HepG2 (cell line): ENCODE data around the gene B4GALT5. TPM values are rescaled to one million over a fixed set of nuclear protein-coding genes. Genes with fewer than 3 reads are reported as not detected.

Source experiments
- ATAC-seq: fragments of 200-7000 bp; cut with Tn5 transposase; 3 replicates; pipeline ENCODE4 v1.9.1; 2020; ENCODE audit warnings: mild to moderate bottlenecking, moderate library complexity
- BruUV-seq: library from RNA; stranded (reverse); fragments of 400-500 nt; replicated peaks from 2 replicates; lab custom pipeline; 2021; lab: Mats Ljungman, UMichigan
- CTCF ChIA-PET: fragments of 300-600 bp; formaldehyde crosslinking; extraction: SDS; loops from one replicate; lab custom pipeline; 2021; ENCODE audit warnings: low total read pairs, inconsistent platforms, low intra/inter-chr PET ratio; lab: Yijun Ruan, JAX
- POLR2A ChIA-PET: fragments of 350-600 bp; sonication (Branson Sonifier 250); formaldehyde crosslinking; loops from one replicate; lab custom pipeline; 2020; ENCODE audit warnings: antibody characterized with exemption, inconsistent platforms; lab: Yijun Ruan, JAX
- DNase-seq: peaks from one replicate; pipeline ENCODE4 v3.0.0-alpha.2; 2015; ENCODE audit warnings: low spot score
- FAIRE-seq: peaks from 3 replicates; lab custom pipeline; 2011; peaks lifted over from hg19 to GRCh38; lab: Jason Lieb, UNC
- H2AFZ ChIP-seq: one replicate; pipeline ENCODE4 v1.6.1; 2011; ENCODE audit warnings: low read length, inconsistent platforms
- H3K27ac ChIP-seq: fragments of 300-600 bp; 3 replicates; pipeline ENCODE4 v1.8.0; 2011; ENCODE audit warnings: mixed run types, mild to moderate bottlenecking, mixed read lengths, low read length, inconsistent platforms; ENCODE audit not compliant: insufficient read depth; ENCODE audit errors: extremely low read length
- H3K27me3 ChIP-seq, 2 experiments: fragments of 200-600 bp in 1 of 2; 2 replicates in 1 of 2; 3 replicates in 1 of 2; pipeline versions ENCODE4 v1.6.0 to v1.8.0; 2011; ENCODE audit warnings: low read length in 2 of 2, mild to moderate bottlenecking in 2 of 2, moderate library complexity in 2 of 2, inconsistent platforms in 1 of 2; ENCODE audit not compliant: insufficient read depth in 2 of 2, control insufficient read depth in 1 of 2
- H3K36me3 ChIP-seq, 2 experiments: fragments of 200-600 bp in 1 of 2; replicated peaks in 1 of 2; 2 replicates in 1 of 2; 3 replicates in 1 of 2; pipeline versions ENCODE4 v1.5.1 to v1.8.0; 2011; ENCODE audit warnings: low read length in 2 of 2, inconsistent platforms in 1 of 2; ENCODE audit not compliant: insufficient read depth in 2 of 2, control insufficient read depth in 1 of 2
- H3K4me1 ChIP-seq: 2 replicates; pipeline ENCODE4 v1.5.1; 2012; ENCODE audit warnings: low read length, inconsistent platforms; ENCODE audit not compliant: insufficient read depth
- H3K4me2 ChIP-seq: 2 replicates; pipeline ENCODE4 v1.6.0; 2011; ENCODE audit warnings: low read depth, low read length, inconsistent platforms
- H3K4me3 ChIP-seq, 3 experiments: fragments of 200-600 bp in 1 of 3; sonication (generic), shearing (Covaris generic) in 1 of 3; replicated peaks in 1 of 3; 2 replicates each; pipeline ENCODE4 v1.5.1; 2011 to 2016; ENCODE audit warnings: low read length in 3 of 3, inconsistent platforms in 2 of 3, low read depth in 2 of 3, mild to moderate bottlenecking in 2 of 3, control low read depth in 1 of 3, mixed read lengths in 1 of 3; ENCODE audit not compliant: insufficient read depth in 1 of 3
- H3K79me2 ChIP-seq: one replicate; pipeline ENCODE4 v1.6.1; 2011; ENCODE audit warnings: low read length, inconsistent platforms; ENCODE audit not compliant: insufficient read depth
- H3K9ac ChIP-seq: 2 replicates; pipeline ENCODE4 v1.6.0; 2011; ENCODE audit warnings: mild to moderate bottlenecking, low read depth, low read length, inconsistent platforms; ENCODE audit not compliant: insufficient read depth
- H3K9me3 ChIP-seq: 2 replicates; pipeline ENCODE4 v1.5.1; 2012; ENCODE audit warnings: mild to moderate bottlenecking, low read length
- H4K20me1 ChIP-seq: 2 replicates; pipeline ENCODE4 v1.6.0; 2011; ENCODE audit warnings: inconsistent platforms, mild to moderate bottlenecking, low read length, moderate library complexity; ENCODE audit not compliant: insufficient read depth
- ARNT ChIP-seq: fragments of 450-650 bp; IDR thresholded peaks from 2 replicates; pipeline ENCODE4 v1.6.1; 2017
- CHD2 ChIP-seq: IDR thresholded peaks from 2 replicates; pipeline ENCODE4 v1.6.1; 2011; ENCODE audit warnings: low read depth, low read length, improper control_type of control experiment
- ETV6 ChIP-seq: sonication (generic); formaldehyde crosslinking; conservative IDR thresholded peaks from 2 replicates; pipeline ENCODE4 v1.4.0; 2020; ENCODE audit warnings: missing genetic modification reagents
- MIER3 ChIP-seq: IDR thresholded peaks from 2 replicates; pipeline ENCODE4 v1.6.1; 2016; ENCODE audit warnings: missing compliant biosample characterization, borderline replicate concordance
- MXD3 ChIP-seq: IDR thresholded peaks from 2 replicates; pipeline ENCODE4 v1.6.1; 2016; ENCODE audit warnings: mild to moderate bottlenecking, missing biosample characterization, missing genetic modification reagents
- RFX3 ChIP-seq: IDR thresholded peaks from 2 replicates; pipeline ENCODE4 v1.6.1; 2016; ENCODE audit warnings: missing biosample characterization, missing genetic modification reagents
- TCF12 ChIP-seq, 2 experiments: fragments of 450-650 bp in 1 of 2; sonication (generic) in 1 of 2; formaldehyde crosslinking in 1 of 2; IDR thresholded peaks; 2 replicates each; pipeline versions ENCODE4 v1.6.1 to v1.8.0; 2017 to 2022; ENCODE audit warnings: antibody characterized with exemption in 1 of 2, mild to moderate bottlenecking in 1 of 2, missing genetic modification reagents in 1 of 2, moderate library complexity in 1 of 2
- XRCC5 ChIP-seq: fragments of 200-400 bp; formaldehyde crosslinking; optimal IDR thresholded peaks from 2 replicates; pipeline ENCODE3; 2017; ENCODE audit warnings: mild to moderate bottlenecking, low read length
- ZHX1 ChIP-seq: sonication (generic); formaldehyde crosslinking; IDR thresholded peaks from 2 replicates; pipeline ENCODE4 v1.8.1; 2022; ENCODE audit warnings: low read depth, mild to moderate bottlenecking, missing genetic modification reagents
- ZNF138 ChIP-seq: sonication (generic); formaldehyde crosslinking; IDR thresholded peaks from 2 replicates; pipeline ENCODE4 v1.5.0; 2020; ENCODE audit warnings: mild to moderate bottlenecking, low read depth, missing genetic modification reagents
- ZNF251 ChIP-seq: sonication (generic); formaldehyde crosslinking; IDR thresholded peaks from 2 replicates; pipeline ENCODE4 v1.9.0; 2021; ENCODE audit warnings: mild to moderate bottlenecking, missing genetic modification reagents
- ZNF3 ChIP-seq: IDR thresholded peaks from 2 replicates; pipeline ENCODE4 v1.7.0; 2017; ENCODE audit warnings: inconsistent platforms
- WGBS: methylation state at CpG from one replicate; pipeline ENCODE4 v1.1.6; 2017; ENCODE audit warnings: low lambda C conversion rate; 5-methylcytosine and 5-hydroxymethylcytosine counted together
- in situ Hi-C: cut with HindIII; loops from 2 replicates; pipeline ENCODE4 v1.10.0; 2017; ENCODE audit warnings: low pct_unique_long_range_greater_than_20kb; ENCODE audit not compliant: extremely low pct_ligation_motif_present
- intact Hi-C: fragments of 100-400 bp; cut with micrococcal nuclease; formaldehyde crosslinking; loops from one replicate; pipeline ENCODE4 v1.10.0; 2022; ENCODE audit not compliant: unreplicated experiment
- polyA plus RNA-seq, 8 experiments: library from polyadenylated mRNA; depleted of rRNA in 3 of 8; stranded (reverse) in 7 of 8; unstranded in 1 of 8; fragments of >200 nt; fragmentation: Illumina TruSeq in 4 of 8; extraction: Trizol in 4 of 8; gene quantifications; 2 replicates each; pipeline versions ENCODE4 v1.2.1 to v1.2.3, GENCODE V29; 2011 to 2016; ENCODE audit warnings: low read depth in 4 of 8, missing spikeins in 1 of 8, mixed read lengths in 1 of 8; ENCODE audit not compliant: insufficient read depth in 1 of 8
- total RNA-seq, 5 experiments: library from RNA; depleted of rRNA; stranded (reverse); fragments of >200 nt; fragmentation: Illumina TruSeq; extraction: Trizol; gene quantifications; 2 replicates each; pipeline ENCODE4 v1.2.3, GENCODE V29; 2016; ENCODE audit warnings: low read depth in 1 of 5
- TF ChIP-seq, protein P1 (sequence below): sonication (generic); formaldehyde crosslinking; IDR thresholded peaks from 2 replicates; pipeline ENCODE4 v1.4.0; 2020; ENCODE audit warnings: mild to moderate bottlenecking, low read depth, missing genetic modification reagents
- TF ChIP-seq, protein P2 (sequence below): sonication (generic); formaldehyde crosslinking; IDR thresholded peaks from 2 replicates; pipeline ENCODE4 v1.4.0; 2020; ENCODE audit warnings: low read depth, mild to moderate bottlenecking, missing genetic modification reagents
- TF ChIP-seq, protein P3 (sequence below): sonication (generic); formaldehyde crosslinking; IDR thresholded peaks from 2 replicates; pipeline ENCODE4 v1.4.0; 2020; ENCODE audit warnings: mild to moderate bottlenecking, missing genetic modification reagents

B4GALT5 gene
- total and polyA plus RNA-seq, 2 of the 13 experiments (the other 11 are each of a cell fraction or from before 2014, with no cell fraction given), result 27.3 to 30.9 TPM

- H3K9me3 ChIP-seq, result no peaks in the 10 kb centered on the region
- no peak overlapping the region for H2AFZ ChIP-seq
- WGBS, result 42% methylated on average over 12 of the region's 12 CpGs
- intact Hi-C loops, result no loop called here
- FAIRE-seq (no peak), ATAC-seq (0 out of 3 replicates have a peak, but pooled peaks have one; percentile 6), DNase-seq (no peak)
- no peak overlapping the region for H3K9ac ChIP-seq
- ChIA-PET CTCF (no interaction called here), POLR2A (no interaction called here)
- no peaks in the 10 kb centered on the region for H4K20me1 ChIP-seq
- no peak overlapping the region for H3K27ac ChIP-seq
- H3K36me3 ChIP-seq, result no peaks in the 10 kb centered on the region
- no TSS peak for BruUV-seq
- no peak overlapping the region for H3K4me3 ChIP-seq
- no peaks in the 10 kb centered on the region for H3K79me2 ChIP-seq
- peaks cover 39% of the 10 kb centered on the region for H3K4me1 ChIP-seq
- in situ Hi-C loops, result no loop called here
- H3K4me2 ChIP-seq, result peak overlapping the region; percentile 10; the same call in 1 of the 2 replicates
- peaks cover 0 to 6% of the 10 kb centered on the region in 2 experiments; a peak in 1 of 5 replicates for H3K27me3 ChIP-seq
- TF ChIP-seq, protein P1, sequence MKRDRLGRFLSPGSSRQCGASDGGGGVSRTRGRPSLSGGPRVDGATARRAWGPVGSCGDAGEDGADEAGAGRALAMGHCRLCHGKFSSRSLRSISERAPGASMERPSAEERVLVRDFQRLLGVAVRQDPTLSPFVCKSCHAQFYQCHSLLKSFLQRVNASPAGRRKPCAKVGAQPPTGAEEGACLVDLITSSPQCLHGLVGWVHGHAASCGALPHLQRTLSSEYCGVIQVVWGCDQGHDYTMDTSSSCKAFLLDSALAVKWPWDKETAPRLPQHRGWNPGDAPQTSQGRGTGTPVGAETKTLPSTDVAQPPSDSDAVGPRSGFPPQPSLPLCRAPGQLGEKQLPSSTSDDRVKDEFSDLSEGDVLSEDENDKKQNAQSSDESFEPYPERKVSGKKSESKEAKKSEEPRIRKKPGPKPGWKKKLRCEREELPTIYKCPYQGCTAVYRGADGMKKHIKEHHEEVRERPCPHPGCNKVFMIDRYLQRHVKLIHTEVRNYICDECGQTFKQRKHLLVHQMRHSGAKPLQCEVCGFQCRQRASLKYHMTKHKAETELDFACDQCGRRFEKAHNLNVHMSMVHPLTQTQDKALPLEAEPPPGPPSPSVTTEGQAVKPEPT (CRISPR knock-in tag), result no peak
- TF ChIP-seq, protein P2, sequence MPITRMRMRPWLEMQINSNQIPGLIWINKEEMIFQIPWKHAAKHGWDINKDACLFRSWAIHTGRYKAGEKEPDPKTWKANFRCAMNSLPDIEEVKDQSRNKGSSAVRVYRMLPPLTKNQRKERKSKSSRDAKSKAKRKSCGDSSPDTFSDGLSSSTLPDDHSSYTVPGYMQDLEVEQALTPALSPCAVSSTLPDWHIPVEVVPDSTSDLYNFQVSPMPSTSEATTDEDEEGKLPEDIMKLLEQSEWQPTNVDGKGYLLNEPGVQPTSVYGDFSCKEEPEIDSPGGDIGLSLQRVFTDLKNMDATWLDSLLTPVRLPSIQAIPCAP, result no peak
- TF ChIP-seq TCF12 (IDR thresholded peaks at IDR 0.05) (no peak), TCF12 (CRISPR knock-in tag; IDR thresholded peaks at IDR 0.05) (no peak), ARNT (no peak), ZHX1 (CRISPR knock-in tag) (no peak), ZNF3 (CRISPR knock-in tag) (no peak), ZNF251 (CRISPR knock-in tag) (no peak), RFX3 (CRISPR knock-in tag) (no peak), ZNF138 (no peak), ETV6 (no peak), XRCC5 (no peak), CHD2 (no peak), MIER3 (CRISPR knock-in tag) (no peak), MXD3 (no peak)
- TF ChIP-seq, protein P3, sequence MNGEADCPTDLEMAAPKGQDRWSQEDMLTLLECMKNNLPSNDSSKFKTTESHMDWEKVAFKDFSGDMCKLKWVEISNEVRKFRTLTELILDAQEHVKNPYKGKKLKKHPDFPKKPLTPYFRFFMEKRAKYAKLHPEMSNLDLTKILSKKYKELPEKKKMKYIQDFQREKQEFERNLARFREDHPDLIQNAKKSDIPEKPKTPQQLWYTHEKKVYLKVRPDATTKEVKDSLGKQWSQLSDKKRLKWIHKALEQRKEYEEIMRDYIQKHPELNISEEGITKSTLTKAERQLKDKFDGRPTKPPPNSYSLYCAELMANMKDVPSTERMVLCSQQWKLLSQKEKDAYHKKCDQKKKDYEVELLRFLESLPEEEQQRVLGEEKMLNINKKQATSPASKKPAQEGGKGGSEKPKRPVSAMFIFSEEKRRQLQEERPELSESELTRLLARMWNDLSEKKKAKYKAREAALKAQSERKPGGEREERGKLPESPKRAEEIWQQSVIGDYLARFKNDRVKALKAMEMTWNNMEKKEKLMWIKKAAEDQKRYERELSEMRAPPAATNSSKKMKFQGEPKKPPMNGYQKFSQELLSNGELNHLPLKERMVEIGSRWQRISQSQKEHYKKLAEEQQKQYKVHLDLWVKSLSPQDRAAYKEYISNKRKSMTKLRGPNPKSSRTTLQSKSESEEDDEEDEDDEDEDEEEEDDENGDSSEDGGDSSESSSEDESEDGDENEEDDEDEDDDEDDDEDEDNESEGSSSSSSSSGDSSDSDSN, result no peak
Measured at GRCh38 chr20:49620364-49621240, 93.1 kb downstream of the B4GALT5 start.
